ENCODE data around the gene MEGF11. TPM values are rescaled to one million over a fixed set of nuclear protein-coding genes. Genes with fewer than 3 reads are reported as not detected.
A peak's percentile ranks its signal among the peaks of the same experiment; 100 is the strongest.

Gene MEGF11
- polyA plus RNA-seq, 2 of the 4 experiments (the other 2 are of a cell fraction), result 0.25 to 0.31 TPM

GRCh38 chr15:66099950-66100671, 153.4 kb downstream of the MEGF11 start:
- POLR2A ChIA-PET, result no interaction called here
- H3K9me3 ChIP-seq, result no peaks in the 10 kb centered on the region
- ATAC-seq, result no peak
- no peak overlapping the region for H3K27ac ChIP-seq
- TF ChIP-seq HMGXB4 (CRISPR knock-in tag; IDR thresholded peaks at IDR 0.05; ENCODE audit: borderline replicate concordance), result no peak
- no peak for TF ChIP-seq EHMT2 (IDR thresholded peaks at IDR 0.05; ENCODE audit: low read depth)
- WGBS (ENCODE audit: missing lambda C conversion rate), result 70% methylated on average over 15 of the region's 15 CpGs
- FAIRE-seq, result no peak
- CTCF ChIA-PET, result no interaction called here
- no peak for DNase-seq (ENCODE audit: low read depth in 1 of 2, low spot score in 1 of 2)
- no peak overlapping the region for H3K4me2 ChIP-seq
- H3K4me1 ChIP-seq, result no peaks in the 10 kb centered on the region
- no peak overlapping the region for H3K4me3 ChIP-seq

- Histone ChIP-seq H3K9me3 (no peaks in the 10 kb centered on the region), H3K4me3 (no peak overlapping the region), H3K4me2 (no peak overlapping the region), H3K4me1 (no peaks in the 10 kb centered on the region), H3K27ac (no peak overlapping the region)
- ChIA-PET POLR2A (no interaction called here), CTCF (interaction anchor here (0.6 to 1.3 kb wide), 5 partner anchors 11 to 116 kb away, joined by 3 to 4 read pairs (median 4); no protein-coding TSS in a partner anchor)
- FAIRE-seq (no peak), DNase-seq (ENCODE audit: low read depth in 1 of 2, low spot score in 1 of 2) (no peak), ATAC-seq (no peak)
- no peak for TF ChIP-seq CHD2 (IDR thresholded peaks at IDR 0.05; ENCODE audit: low read length, partially characterized antibody)
- no peak for TF ChIP-seq NPAS2 (CRISPR knock-in tag; IDR thresholded peaks at IDR 0.05; ENCODE audit: borderline replicate concordance)
- TF ChIP-seq CBX2 (IDR thresholded peaks at IDR 0.05; ENCODE audit: borderline replicate concordance, low read depth), result no peak
- TF ChIP-seq POLR2AphosphoS2 (conservative IDR thresholded peaks at IDR 0.05; ENCODE audit: low read length), result no peak
- TF ChIP-seq SMC3 (IDR thresholded peaks at IDR 0.05), result no peak
- no peak for TF ChIP-seq JUN (IDR thresholded peaks at IDR 0.05)
- TF ChIP-seq FOSL2 (IDR thresholded peaks at IDR 0.05), result no peak
- no peak for TF ChIP-seq FOSL2 (CRISPR knock-in tag; IDR thresholded peaks at IDR 0.05)
- no peak for TF ChIP-seq ZNF302 (CRISPR knock-in tag; IDR thresholded peaks at IDR 0.05)
- WGBS (ENCODE audit: missing lambda C conversion rate), result 34% methylated on average over 5 of the region's 5 CpGs
Measured at GRCh38 chr15:66098022-66098363, 155.6 kb downstream of the MEGF11 start.

DNA sequence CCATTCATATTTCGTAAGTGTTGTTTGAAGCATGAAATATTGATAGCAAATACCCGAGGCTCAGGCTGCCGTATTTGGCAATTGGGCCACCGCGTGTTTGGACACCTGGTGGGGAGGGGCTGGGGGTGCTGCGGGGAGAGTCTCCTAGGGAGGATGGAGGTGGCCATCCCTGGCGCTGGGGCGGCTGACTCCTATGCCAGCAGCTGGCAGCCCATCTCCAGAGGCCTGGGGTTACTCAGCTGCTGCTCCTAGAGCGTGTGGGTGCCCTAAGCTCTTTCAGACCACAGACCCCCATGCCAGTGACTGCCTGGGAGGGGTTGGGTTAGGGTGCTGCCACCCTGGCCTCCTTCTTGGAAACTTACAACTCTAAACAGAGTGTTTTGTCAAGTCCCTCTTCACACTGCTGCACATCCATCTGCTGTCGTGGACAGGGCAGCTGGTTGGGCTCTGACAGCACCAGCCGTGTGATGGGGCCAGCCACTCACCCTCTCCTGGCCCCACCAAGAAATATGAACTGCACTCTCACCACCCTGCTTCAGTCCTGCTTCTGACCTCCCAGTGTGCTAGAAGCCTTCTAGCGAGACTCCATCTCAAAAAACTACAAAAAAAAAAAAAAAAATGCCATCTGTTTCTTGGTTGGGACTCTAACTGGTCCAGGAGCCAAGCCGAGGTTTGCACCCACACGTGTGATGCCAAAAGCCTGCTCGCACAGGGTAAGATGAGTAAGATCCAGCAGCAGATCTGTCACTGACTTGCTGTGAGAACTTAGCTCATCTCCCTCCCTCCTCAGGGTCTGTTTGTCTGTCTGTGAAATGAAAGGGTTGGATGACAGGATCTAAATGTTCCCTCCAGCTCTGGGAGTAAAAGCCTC, 156.2 kb downstream of the MEGF11 start:
- FAIRE-seq (no peak), DNase-seq (ENCODE audit: low read depth in 1 of 2, low spot score in 1 of 2) (no peak), ATAC-seq (peak in 1 of 2 experiments; percentile 14; a peak in 1 of 6 replicates)
- Histone ChIP-seq H3K9me3 (no peaks in the 10 kb centered on the region), H3K4me2 (no peak overlapping the region), H3K4me3 (no peak overlapping the region), H3K4me1 (no peaks in the 10 kb centered on the region), H3K27ac (no peak overlapping the region)
- CTCF ChIA-PET, result interaction anchor here (0.6 to 1.6 kb wide), 8 partner anchors 8 to 116 kb away, joined by 3 to 6 read pairs (median 4); no protein-coding TSS in a partner anchor
- WGBS (ENCODE audit: missing lambda C conversion rate), result 47% methylated on average over 14 of the region's 15 CpGs
- no peak for TF ChIP-seq FOSL2 (IDR thresholded peaks at IDR 0.05)
- no peak for TF ChIP-seq FOSL2 (CRISPR knock-in tag; IDR thresholded peaks at IDR 0.05)
- TF ChIP-seq CBX2 (IDR thresholded peaks at IDR 0.05; ENCODE audit: borderline replicate concordance, low read depth), result no peak
- TF ChIP-seq NFE2L2 (conservative IDR thresholded peaks at IDR 0.05; ENCODE audit: low read length), result no peak
- TF ChIP-seq POLR2A (IDR thresholded peaks at IDR 0.05; ENCODE audit: low read length), result no peak
- TF ChIP-seq JUNB (IDR thresholded peaks at IDR 0.05), result no peak
- TF ChIP-seq E2F6 (IDR thresholded peaks at IDR 0.05; ENCODE audit: borderline replicate concordance, low read depth), result no peak
- TF ChIP-seq, protein P1, sequence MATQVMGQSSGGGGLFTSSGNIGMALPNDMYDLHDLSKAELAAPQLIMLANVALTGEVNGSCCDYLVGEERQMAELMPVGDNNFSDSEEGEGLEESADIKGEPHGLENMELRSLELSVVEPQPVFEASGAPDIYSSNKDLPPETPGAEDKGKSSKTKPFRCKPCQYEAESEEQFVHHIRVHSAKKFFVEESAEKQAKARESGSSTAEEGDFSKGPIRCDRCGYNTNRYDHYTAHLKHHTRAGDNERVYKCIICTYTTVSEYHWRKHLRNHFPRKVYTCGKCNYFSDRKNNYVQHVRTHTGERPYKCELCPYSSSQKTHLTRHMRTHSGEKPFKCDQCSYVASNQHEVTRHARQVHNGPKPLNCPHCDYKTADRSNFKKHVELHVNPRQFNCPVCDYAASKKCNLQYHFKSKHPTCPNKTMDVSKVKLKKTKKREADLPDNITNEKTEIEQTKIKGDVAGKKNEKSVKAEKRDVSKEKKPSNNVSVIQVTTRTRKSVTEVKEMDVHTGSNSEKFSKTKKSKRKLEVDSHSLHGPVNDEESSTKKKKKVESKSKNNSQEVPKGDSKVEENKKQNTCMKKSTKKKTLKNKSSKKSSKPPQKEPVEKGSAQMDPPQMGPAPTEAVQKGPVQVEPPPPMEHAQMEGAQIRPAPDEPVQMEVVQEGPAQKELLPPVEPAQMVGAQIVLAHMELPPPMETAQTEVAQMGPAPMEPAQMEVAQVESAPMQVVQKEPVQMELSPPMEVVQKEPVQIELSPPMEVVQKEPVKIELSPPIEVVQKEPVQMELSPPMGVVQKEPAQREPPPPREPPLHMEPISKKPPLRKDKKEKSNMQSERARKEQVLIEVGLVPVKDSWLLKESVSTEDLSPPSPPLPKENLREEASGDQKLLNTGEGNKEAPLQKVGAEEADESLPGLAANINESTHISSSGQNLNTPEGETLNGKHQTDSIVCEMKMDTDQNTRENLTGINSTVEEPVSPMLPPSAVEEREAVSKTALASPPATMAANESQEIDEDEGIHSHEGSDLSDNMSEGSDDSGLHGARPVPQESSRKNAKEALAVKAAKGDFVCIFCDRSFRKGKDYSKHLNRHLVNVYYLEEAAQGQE (IDR thresholded peaks at IDR 0.05), result no peak
- TF ChIP-seq HES2 (IDR thresholded peaks at IDR 0.05), result no peak
- no peak for TF ChIP-seq EHMT2 (IDR thresholded peaks at IDR 0.05; ENCODE audit: low read depth)
- no peak for TF ChIP-seq EHF (CRISPR knock-in tag; IDR thresholded peaks at IDR 0.05)
- TF ChIP-seq HMGXB4 (CRISPR knock-in tag; IDR thresholded peaks at IDR 0.05; ENCODE audit: borderline replicate concordance), result no peak
- TF ChIP-seq BCL3 (IDR thresholded peaks at IDR 0.05), result no peak
- POLR2A ChIA-PET, result no interaction called here
